Peyer's patch (tissue), 4 donors: ENCODE results near the gene EPG5.
"Not testable (repeated sequence)": the region's sequence is repeated elsewhere in the genome, so short reads cannot be mapped to it uniquely, and the experiment has no call there.

Source experiments
- CTCF ChIP-seq, 6 experiments: fragments of 450-650 bp in 4 of 6; fragments of 200-600 bp in 2 of 6; sonication (generic) in 1 of 6; IDR thresholded peaks; one replicate each; pipeline ENCODE4 v1.5.1; 2017 to 2019; ENCODE audit warnings: antibody characterized with exemption in 6 of 6, mild to moderate bottlenecking in 3 of 6, moderate library complexity in 1 of 6
- POLR2A ChIP-seq, 2 donors: fragments of 450-650 bp; IDR thresholded peaks; one replicate each; pipeline ENCODE4 v1.5.1; 2017; ENCODE audit warnings: antibody characterized with exemption in 2 of 2, mild to moderate bottlenecking in 2 of 2, moderate library complexity in 2 of 2

DNA sequence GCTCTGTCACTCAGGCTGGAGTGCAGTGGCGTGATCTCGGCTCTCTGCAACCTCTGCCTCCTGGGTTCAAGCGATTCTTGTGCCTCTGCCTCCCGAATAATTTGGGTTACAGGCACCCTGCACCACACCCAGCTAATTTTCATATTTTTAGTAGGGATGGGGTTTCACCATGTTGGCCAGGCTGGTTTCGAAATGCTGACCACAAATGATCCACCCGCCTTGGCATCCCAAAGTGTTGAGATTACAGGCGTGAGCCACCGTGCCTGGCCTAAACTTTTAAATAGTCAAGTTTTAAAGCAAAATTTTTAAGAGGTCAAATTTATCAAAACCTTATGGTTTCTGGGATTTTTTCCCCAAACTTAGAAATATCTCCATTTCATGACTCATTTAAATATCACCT is 148.4 kb downstream of the EPG5 start:
- TF ChIP-seq CTCF, POLR2A (IDR thresholded peaks at IDR 0.05): not testable (repeated sequence)
